ENCODE data around the gene PDLIM7. TPM values are rescaled to one million over a fixed set of nuclear protein-coding genes. Genes with fewer than 3 reads are reported as not detected.
A peak's percentile ranks its signal among the peaks of the same experiment; 100 is the strongest.

Gene PDLIM7
- total RNA-seq, 4 donors from 2014 or later, result 28.7 to 41.3 (median 32.0) TPM

GRCh38 chr5:177508837-177509236, 11.4 kb upstream of the PDLIM7 start:
- no peaks in the 10 kb centered on the region for H3K4me1 ChIP-seq
- H3K27ac ChIP-seq, result no peak overlapping the region
- no peak for DNase-seq (ENCODE audit: low spot score in 2 of 2)
- H3K4me3 ChIP-seq, result peak overlapping the region; percentile 21
- H3K36me3 ChIP-seq, result peaks cover 38% of the 10 kb centered on the region
- no peaks in the 10 kb centered on the region for H3K27me3 ChIP-seq
- 36% methylated on average over 4 of the region's 8 CpGs for WGBS
- TF ChIP-seq POLR2A (IDR thresholded peaks at IDR 0.05) (no peak), EP300 (IDR thresholded peaks at IDR 0.05) (no peak), POLR2AphosphoS5 (IDR thresholded peaks at IDR 0.05) (no peak), CTCF (IDR thresholded peaks at IDR 0.05) (no peak)
- no peaks in the 10 kb centered on the region for H3K9me3 ChIP-seq

- Histone ChIP-seq H3K36me3 (peaks cover 32% of the 10 kb centered on the region), H3K4me3 (peak overlapping the region; percentile 21), H3K27me3 (no peaks in the 10 kb centered on the region), H3K4me1 (no peaks in the 10 kb centered on the region), H3K9me3 (no peaks in the 10 kb centered on the region), H3K27ac (no peak overlapping the region)
- no peak for DNase-seq (ENCODE audit: low spot score in 2 of 2)
- no peak for TF ChIP-seq POLR2A (IDR thresholded peaks at IDR 0.05)
- 96% methylated on average over 5 of the region's 26 CpGs for WGBS
These were observed 10.8 kb upstream of the PDLIM7 start for GRCh38 chr5:177508221-177508611.

GRCh38 chr5:177507596-177508220, 10.3 kb upstream of the PDLIM7 start:
- no peaks in the 10 kb centered on the region for H3K27me3 ChIP-seq
- H3K4me1 ChIP-seq, result no peaks in the 10 kb centered on the region
- no peak overlapping the region for H3K27ac ChIP-seq
- H3K4me3 ChIP-seq, result peak overlapping the region; percentile 21
- no peak for DNase-seq (ENCODE audit: low spot score in 2 of 2)
- no peak for TF ChIP-seq POLR2A (IDR thresholded peaks at IDR 0.05)
- TF ChIP-seq EP300 (IDR thresholded peaks at IDR 0.05), result no peak
- no peaks in the 10 kb centered on the region for H3K9me3 ChIP-seq
- peaks cover 27% of the 10 kb centered on the region for H3K36me3 ChIP-seq
- WGBS, result 83% methylated on average over 16 of the region's 17 CpGs

GRCh38 chr5:177507165-177507564, 9.8 kb upstream of the PDLIM7 start:
- WGBS, result 91% methylated on average over 9 of the region's 9 CpGs
- H3K27me3 ChIP-seq, result no peaks in the 10 kb centered on the region
- no peak for DNase-seq (ENCODE audit: low spot score in 2 of 2)
- no peaks in the 10 kb centered on the region for H3K4me1 ChIP-seq
- H3K9me3 ChIP-seq, result no peaks in the 10 kb centered on the region
- no peak overlapping the region for H3K27ac ChIP-seq
- no peak overlapping the region for H3K4me3 ChIP-seq
- peaks cover 21% of the 10 kb centered on the region for H3K36me3 ChIP-seq
- TF ChIP-seq CTCF (IDR thresholded peaks at IDR 0.05), result no peak
- no peak for TF ChIP-seq EP300 (IDR thresholded peaks at IDR 0.05)
- no peak for TF ChIP-seq POLR2AphosphoS5 (IDR thresholded peaks at IDR 0.05)
- no peak for TF ChIP-seq POLR2A (IDR thresholded peaks at IDR 0.05)

- Histone ChIP-seq H3K27ac (no peak overlapping the region), H3K9me3 (no peaks in the 10 kb centered on the region), H3K4me1 (peaks cover 10% of the 10 kb centered on the region), H3K36me3 (peaks cover under 1% of the 10 kb centered on the region), H3K27me3 (no peaks in the 10 kb centered on the region), H3K4me3 (no peak overlapping the region)
- TF ChIP-seq POLR2A (IDR thresholded peaks at IDR 0.05) (no peak), CTCF (IDR thresholded peaks at IDR 0.05) (no peak), EP300 (IDR thresholded peaks at IDR 0.05) (no peak), POLR2AphosphoS5 (IDR thresholded peaks at IDR 0.05) (no peak)
- DNase-seq (ENCODE audit: low spot score in 2 of 2), result no peak
- WGBS, result no CpG with 5 or more reads among the region's 4 CpGs
These were observed 7.7 kb upstream of the PDLIM7 start for GRCh38 chr5:177505075-177505474.

- 85% methylated on average over 19 of the region's 47 CpGs for WGBS
- no peak overlapping the region for H3K4me3 ChIP-seq
- no peaks in the 10 kb centered on the region for H3K36me3 ChIP-seq
- TF ChIP-seq EP300 (IDR thresholded peaks at IDR 0.05), result no peak
- no peak for TF ChIP-seq POLR2A (IDR thresholded peaks at IDR 0.05)
- TF ChIP-seq CTCF (IDR thresholded peaks at IDR 0.05), result no peak
- no peak for TF ChIP-seq POLR2AphosphoS5 (IDR thresholded peaks at IDR 0.05)
- no peaks in the 10 kb centered on the region for H3K9me3 ChIP-seq
- no peaks in the 10 kb centered on the region for H3K27me3 ChIP-seq
- no peak for DNase-seq (ENCODE audit: low spot score in 2 of 2)
- peaks cover 10% of the 10 kb centered on the region for H3K4me1 ChIP-seq
- H3K27ac ChIP-seq, result no peak overlapping the region
These were observed 7.0 kb upstream of the PDLIM7 start for GRCh38 chr5:177504086-177505056.
